GM23338 (cell line): ENCODE data around the gene OR1C1. TPM values are rescaled to one million over a fixed set of nuclear protein-coding genes. Genes with fewer than 3 reads are reported as not detected.

Experiments used
- ATAC-seq: fragments of 200-7000 bp; cut with Tn5 transposase; 3 replicates; pipeline ENCODE4 v1.9.1; 2020
- DNase-seq: peaks from one replicate; pipeline ENCODE4 v3.0.0-alpha.2; 2015; ENCODE audit warnings: low spot score
- H2AFZ ChIP-seq: fragments of 200-600 bp; sonication (generic); 2 replicates; pipeline ENCODE4 v1.8.0; 2016; ENCODE audit warnings: antibody characterized with exemption, mild to moderate bottlenecking, moderate library complexity
- H3F3A ChIP-seq: fragments of 200-600 bp; sonication (generic); replicated peaks from 2 replicates; pipeline ENCODE4 v1.8.0; 2017; ENCODE audit warnings: antibody characterized with exemption, mixed run types, low read depth
- H3K27ac ChIP-seq: fragments of 200-600 bp; sonication (generic); 2 replicates; pipeline ENCODE4 v1.6.1; 2016; ENCODE audit warnings: low read depth
- H3K27me3 ChIP-seq: fragments of 200-600 bp; sonication (generic); 2 replicates; pipeline ENCODE4 v1.8.0; 2016; ENCODE audit warnings: mild to moderate bottlenecking, mixed run types, moderate library complexity; ENCODE audit not compliant: insufficient read depth
- H3K36me3 ChIP-seq: fragments of 200-600 bp; sonication (generic); 2 replicates; pipeline ENCODE4 v1.8.0; 2016; ENCODE audit warnings: mild to moderate bottlenecking; ENCODE audit not compliant: insufficient read depth
- H3K4me1 ChIP-seq: fragments of 200-600 bp; sonication (generic); 2 replicates; pipeline ENCODE4 v1.8.0; 2016; ENCODE audit warnings: mild to moderate bottlenecking, moderate library complexity; ENCODE audit not compliant: insufficient read depth
- H3K4me2 ChIP-seq: fragments of 200-600 bp; sonication (generic); 2 replicates; pipeline ENCODE4 v1.7.1; 2017; ENCODE audit warnings: mixed run types
- H3K4me3 ChIP-seq: fragments of 200-600 bp; sonication (generic); 2 replicates; pipeline ENCODE4 v1.6.1; 2016; ENCODE audit warnings: mixed run types
- H3K79me2 ChIP-seq: fragments of 200-600 bp; sonication (generic); replicated peaks from 2 replicates; pipeline ENCODE4 v1.8.0; 2017; ENCODE audit warnings: mild to moderate bottlenecking; ENCODE audit not compliant: insufficient read depth
- H3K9me2 ChIP-seq: fragments of 200-600 bp; sonication (generic); 2 replicates; pipeline ENCODE4 v1.8.0; 2017; ENCODE audit not compliant: insufficient read depth
- H4K20me1 ChIP-seq: fragments of 200-600 bp; sonication (generic); replicated peaks from 2 replicates; pipeline ENCODE4 v1.8.0; 2017; ENCODE audit warnings: mild to moderate bottlenecking; ENCODE audit not compliant: insufficient read depth
- H3K27ac Mint-ChIP-seq: 2 replicates; pipeline ENCODE4 v1.8.0; 2020; ENCODE audit warnings: inconsistent platforms, mild to moderate bottlenecking, moderate library complexity, mixed read lengths
- H3K27me3 Mint-ChIP-seq: 3 replicates; pipeline ENCODE4 v1.8.0; 2022; ENCODE audit warnings: low read depth, mild to moderate bottlenecking, moderate library complexity, mixed read lengths, inconsistent platforms; ENCODE audit not compliant: insufficient read depth, poor library complexity
- H3K36me3 Mint-ChIP-seq: 3 replicates; pipeline ENCODE4 v1.8.0; 2021; ENCODE audit warnings: low read depth, mild to moderate bottlenecking, inconsistent platforms, moderate library complexity, mixed read lengths
- H3K4me1 Mint-ChIP-seq: 3 replicates; pipeline ENCODE4 v1.8.0; 2020; ENCODE audit warnings: mild to moderate bottlenecking, inconsistent platforms, mixed read lengths
- H3K4me3 Mint-ChIP-seq: 3 replicates; pipeline ENCODE4 v1.8.0; 2021; ENCODE audit warnings: moderate library complexity, mild to moderate bottlenecking, inconsistent platforms, mixed read lengths
- H3K9me3 Mint-ChIP-seq: 3 replicates; pipeline ENCODE4 v1.8.0; 2020; ENCODE audit warnings: moderate library complexity, mild to moderate bottlenecking, inconsistent platforms, mixed read lengths
- CREB1 ChIP-seq: fragments of 250-450 bp; sonication (Bioruptor Pico); IDR thresholded peaks from 2 replicates; pipeline ENCODE4 v1.5.0; 2020; ENCODE audit warnings: low read depth, mild to moderate bottlenecking, moderate library complexity
- ETS1 ChIP-seq: IDR thresholded peaks from 2 replicates; pipeline ENCODE4 v1.6.1; 2016; ENCODE audit warnings: antibody characterized with exemption
- EZH2 ChIP-seq: fragments of 200-600 bp; sonication (generic); IDR thresholded peaks from one replicate; pipeline ENCODE4 v1.8.0; 2017; ENCODE audit warnings: antibody characterized with exemption, mild to moderate bottlenecking, low read depth; ENCODE audit not compliant: unreplicated experiment
- EZH2phosphoT487 ChIP-seq: fragments of 200-600 bp; sonication (generic); IDR thresholded peaks from one replicate; pipeline ENCODE4 v1.8.1; 2018; ENCODE audit warnings: antibody characterized with exemption; ENCODE audit not compliant: unreplicated experiment
- JUNB ChIP-seq: IDR thresholded peaks from one replicate; pipeline ENCODE4 v1.6.1; 2016; ENCODE audit warnings: antibody characterized with exemption; ENCODE audit not compliant: unreplicated experiment
- NANOG ChIP-seq: IDR thresholded peaks from 2 replicates; pipeline ENCODE4 v1.6.1; 2016; ENCODE audit warnings: antibody characterized with exemption, borderline replicate concordance
- POLR2AphosphoS5 ChIP-seq: IDR thresholded peaks from 2 replicates; pipeline ENCODE4 v1.6.1; 2016; ENCODE audit warnings: antibody characterized with exemption, low read depth
- REST ChIP-seq: IDR thresholded peaks from one replicate; pipeline ENCODE4 v1.6.1; 2018; ENCODE audit warnings: antibody characterized with exemption; ENCODE audit not compliant: unreplicated experiment
- STAT1 ChIP-seq: IDR thresholded peaks from one replicate; pipeline ENCODE4 v1.6.1; 2016; ENCODE audit warnings: antibody characterized with exemption; ENCODE audit not compliant: unreplicated experiment
- ZNF114 ChIP-seq: fragments of 250-450 bp; sonication (Bioruptor Pico); IDR thresholded peaks from 2 replicates; pipeline ENCODE4 v1.5.0; 2020; ENCODE audit warnings: mild to moderate bottlenecking, moderate library complexity
- ZNF331 ChIP-seq: fragments of 250-450 bp; sonication (Bioruptor Pico); IDR thresholded peaks from 2 replicates; pipeline ENCODE4 v1.5.0; 2020; ENCODE audit warnings: low read depth, mild to moderate bottlenecking, moderate library complexity
- ZNF462 ChIP-seq: fragments of 250-450 bp; sonication (Bioruptor Pico); IDR thresholded peaks from 2 replicates; pipeline ENCODE4 v1.5.0; 2020; ENCODE audit warnings: mild to moderate bottlenecking, moderate library complexity
- polyA plus RNA-seq: library from polyadenylated mRNA; unstranded; fragments of >200 nt; fragmentation: Nextera tagmentation; extraction: Ambion mirVana; gene quantifications from 2 replicates; pipeline ENCODE4 v1.2.1, GENCODE V29; 2016
- total RNA-seq: library from RNA; depleted of rRNA; stranded (reverse); fragments of >200 nt; shearing (Covaris generic); gene quantifications from 2 replicates; pipeline ENCODE4 v1.2.3, GENCODE V29; 2014
- TF ChIP-seq, protein P1 (sequence below), 2 experiments: fragments of 200-600 bp in 1 of 2; sonication (generic) in 1 of 2; conservative IDR thresholded peaks; 2 replicates each; pipeline versions ENCODE4 v1.5.1 to v1.6.1; 2016 to 2017; ENCODE audit warnings: antibody characterized with exemption in 2 of 2, low read depth in 2 of 2, mild to moderate bottlenecking in 2 of 2, moderate library complexity in 1 of 2

Gene OR1C1
- total and polyA plus RNA-seq, 2 experiments from 2014 or later, result 0.21 TPM; not detected in 1

DNA sequence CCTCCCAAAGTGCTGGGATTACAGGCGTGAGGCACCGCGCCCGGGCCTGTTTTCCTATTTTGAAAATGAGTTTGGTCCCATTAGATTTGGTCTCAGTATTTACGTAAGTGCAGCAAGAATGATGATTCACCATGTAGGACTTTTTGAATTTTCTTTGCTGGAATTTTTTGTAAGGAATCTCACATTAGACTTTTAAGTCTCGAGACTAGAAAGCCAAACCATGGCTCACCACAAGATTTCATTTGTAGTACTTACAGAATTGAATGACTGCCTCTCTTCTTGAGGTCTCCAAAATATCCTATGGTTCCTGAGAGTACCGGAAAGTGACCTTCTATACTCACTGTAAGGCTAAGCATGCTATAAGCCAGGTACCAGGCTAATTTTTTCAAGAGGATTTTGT lies 12.7 kb downstream of the OR1C1 start:
- H3K27ac ChIP-seq, result no peak overlapping the region
- H3K27me3 ChIP-seq, result no peaks in the 10 kb centered on the region
- H3K36me3 Mint-ChIP-seq, result no peaks in the 10 kb centered on the region; the same call in 1 of the 3 replicates
- DNase-seq, result no peak
- H3K9me3 Mint-ChIP-seq, result peaks cover 70% of the 10 kb centered on the region
- H3K4me2 ChIP-seq, result no peak overlapping the region
- no peaks in the 10 kb centered on the region for H3K4me1 Mint-ChIP-seq
- H3K9me2 ChIP-seq, result peaks cover 8% of the 10 kb centered on the region; the same call in 1 of the 2 replicates
- H3K36me3 ChIP-seq, result no peaks in the 10 kb centered on the region
- H3F3A ChIP-seq, result no peaks in the 10 kb centered on the region
- no peaks in the 10 kb centered on the region for H3K27me3 Mint-ChIP-seq
- H3K4me3 ChIP-seq, result no peak overlapping the region
- no peak overlapping the region for H3K4me3 Mint-ChIP-seq
- no peak for ATAC-seq
- H3K27ac Mint-ChIP-seq, result no peak overlapping the region
- no peak overlapping the region for H2AFZ ChIP-seq
- no peaks in the 10 kb centered on the region for H4K20me1 ChIP-seq
- no peaks in the 10 kb centered on the region for H3K79me2 ChIP-seq
- TF ChIP-seq ZNF331 (CRISPR knock-in tag) (no peak), POLR2AphosphoS5 (no peak), REST (no peak), CREB1 (CRISPR knock-in tag) (no peak), EZH2 (no peak), ETS1 (no peak), NANOG (no peak), ZNF114 (CRISPR knock-in tag) (no peak), JUNB (no peak), EZH2phosphoT487 (no peak), ZNF462 (CRISPR knock-in tag) (no peak), STAT1 (no peak)
- TF ChIP-seq, protein P1, sequence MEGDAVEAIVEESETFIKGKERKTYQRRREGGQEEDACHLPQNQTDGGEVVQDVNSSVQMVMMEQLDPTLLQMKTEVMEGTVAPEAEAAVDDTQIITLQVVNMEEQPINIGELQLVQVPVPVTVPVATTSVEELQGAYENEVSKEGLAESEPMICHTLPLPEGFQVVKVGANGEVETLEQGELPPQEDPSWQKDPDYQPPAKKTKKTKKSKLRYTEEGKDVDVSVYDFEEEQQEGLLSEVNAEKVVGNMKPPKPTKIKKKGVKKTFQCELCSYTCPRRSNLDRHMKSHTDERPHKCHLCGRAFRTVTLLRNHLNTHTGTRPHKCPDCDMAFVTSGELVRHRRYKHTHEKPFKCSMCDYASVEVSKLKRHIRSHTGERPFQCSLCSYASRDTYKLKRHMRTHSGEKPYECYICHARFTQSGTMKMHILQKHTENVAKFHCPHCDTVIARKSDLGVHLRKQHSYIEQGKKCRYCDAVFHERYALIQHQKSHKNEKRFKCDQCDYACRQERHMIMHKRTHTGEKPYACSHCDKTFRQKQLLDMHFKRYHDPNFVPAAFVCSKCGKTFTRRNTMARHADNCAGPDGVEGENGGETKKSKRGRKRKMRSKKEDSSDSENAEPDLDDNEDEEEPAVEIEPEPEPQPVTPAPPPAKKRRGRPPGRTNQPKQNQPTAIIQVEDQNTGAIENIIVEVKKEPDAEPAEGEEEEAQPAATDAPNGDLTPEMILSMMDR (conservative IDR thresholded peaks at IDR 0.05; ENCODE audit: low read depth in 2 of 2), result no peak
- H3K4me1 ChIP-seq, result no peaks in the 10 kb centered on the region
